Measurements from ENCODE around the gene IFT20.
"Not testable (repeated sequence)": the region's sequence is repeated elsewhere in the genome, so short reads cannot be mapped to it uniquely, and the experiment has no call there.

The IFT20 gene

GRCh38 chr17:28363776-28364650 is 28.7 kb upstream of the IFT20 start:
- DNase-seq, result no peak

- no peak for DNase-seq
These were observed 27.9 kb upstream of the IFT20 start for GRCh38 chr17:28363186-28363585.

- DNase-seq, result no peak
These were observed 22.6 kb upstream of the IFT20 start for GRCh38 chr17:28357901-28358197.

DNA sequence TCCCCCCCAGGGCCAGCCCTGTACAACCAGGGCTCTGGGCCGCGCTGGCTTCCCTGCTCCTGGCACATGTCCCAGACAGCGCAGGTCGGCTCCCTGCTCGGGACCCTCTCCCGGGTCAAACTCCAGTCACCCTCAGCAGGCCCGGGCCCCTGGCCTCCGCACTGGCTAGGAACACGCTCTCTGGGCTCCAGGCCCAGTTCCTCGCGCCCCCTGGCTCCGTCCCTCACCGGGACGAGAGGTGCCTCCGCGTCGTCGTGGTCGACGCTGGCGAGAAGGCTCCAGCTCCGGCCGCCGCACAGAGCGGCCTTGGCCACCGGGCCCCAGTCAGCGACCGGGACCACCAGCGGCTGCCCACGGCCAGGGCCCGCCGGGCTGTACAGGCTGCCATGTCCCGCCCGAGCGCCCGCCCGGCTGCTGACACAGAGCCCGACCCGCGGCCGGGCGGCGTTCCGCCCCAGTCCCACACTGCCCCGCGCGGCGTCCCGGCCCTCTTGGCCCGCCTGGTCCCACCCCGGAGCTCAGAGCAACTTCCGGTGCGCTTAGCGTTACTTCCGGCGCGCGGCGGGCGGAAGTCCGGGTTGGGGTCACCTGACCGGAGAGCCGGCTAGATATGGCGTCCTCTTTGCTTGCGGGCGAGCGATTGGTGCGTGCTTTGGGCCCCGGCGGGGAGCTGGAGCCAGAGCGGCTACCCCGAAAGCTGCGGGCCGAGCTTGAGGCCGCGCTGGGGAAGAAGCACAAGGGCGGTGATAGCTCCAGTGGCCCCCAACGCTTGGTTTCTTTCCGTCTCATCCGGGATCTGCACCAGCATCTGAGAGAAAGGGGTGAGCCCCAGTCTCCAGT is 22.0 kb upstream of the IFT20 start, which contains the start of gene POLDIP2:
Gene POLDIP2, minus strand, starts transcription at position 467 of the 840 bp plus-strand sequence. Its CDS starts 79 bp downstream, at position 388.
- DNase-seq, result peak; percentile 80

DNA sequence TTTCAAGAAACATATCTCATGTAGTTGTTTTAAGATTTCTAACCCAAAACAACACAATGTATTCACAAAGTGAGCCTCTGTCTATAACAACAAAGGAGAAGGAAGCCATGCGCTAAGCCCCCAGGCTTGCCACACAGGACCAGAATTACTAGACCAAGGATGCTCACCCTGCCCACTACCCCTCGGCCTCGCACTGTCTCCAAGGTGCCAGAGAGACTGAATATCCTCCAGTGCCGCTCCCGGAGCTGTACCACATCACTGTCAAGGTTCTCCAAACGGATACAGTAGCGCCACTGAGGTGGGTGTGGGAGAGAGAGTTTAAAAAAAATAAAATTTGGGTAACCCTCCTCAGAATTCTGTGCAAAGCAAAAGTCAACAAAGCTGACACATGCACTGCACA is 15.0 kb upstream of the IFT20 start:
- DNase-seq, result no peak

DNA sequence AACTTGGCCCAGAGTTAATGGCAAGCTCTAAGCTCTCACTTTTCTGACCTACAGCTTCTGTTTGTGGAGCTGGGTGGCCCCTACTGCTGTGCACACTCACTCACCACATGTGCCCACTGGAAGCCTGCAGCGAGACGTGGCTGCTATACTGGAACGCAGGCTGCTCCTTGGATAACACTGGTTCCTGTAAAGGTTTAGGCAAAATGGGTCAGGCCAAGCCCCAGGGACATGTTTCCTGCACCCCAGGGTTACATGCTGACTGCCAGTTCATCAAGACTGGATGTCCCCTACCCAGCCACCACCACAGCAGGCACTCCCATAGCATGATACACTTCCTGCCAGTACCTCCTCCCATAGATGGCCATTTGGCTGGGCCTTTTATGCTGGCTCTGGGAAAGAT is 13.7 kb upstream of the IFT20 start:
- DNase-seq, result no peak

DNA sequence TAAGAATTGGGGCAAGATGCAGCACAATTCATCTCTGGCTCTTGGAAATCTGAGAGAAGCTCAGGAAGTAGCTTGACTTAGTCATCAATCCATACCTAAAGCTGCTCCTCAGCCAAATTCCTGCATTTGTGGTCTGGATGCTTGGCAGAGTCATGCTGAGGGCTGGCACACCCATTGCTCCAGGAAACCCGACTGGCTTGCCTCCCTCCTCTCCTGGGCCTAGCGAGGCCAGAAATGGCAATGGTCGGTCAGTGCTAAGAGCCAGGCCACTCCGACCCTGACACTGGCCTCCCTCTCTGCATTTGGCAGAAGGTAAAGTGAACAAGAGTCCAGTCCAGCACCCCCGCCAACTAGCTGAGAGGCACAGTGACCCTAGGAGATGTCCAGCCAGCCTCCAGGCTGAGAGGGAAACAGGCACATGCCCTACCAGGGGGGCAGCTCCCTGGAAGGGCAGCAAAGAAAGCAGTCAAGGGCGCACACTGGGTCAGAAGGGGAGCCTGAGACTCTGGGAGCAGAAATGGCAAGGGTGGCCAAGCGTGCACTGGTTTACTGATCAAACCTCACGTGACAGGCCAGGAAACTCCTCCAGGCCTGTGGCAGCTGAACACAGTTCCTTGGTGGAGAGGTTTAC is 12.1 kb upstream of the IFT20 start:
- no peak for DNase-seq

- no peak for DNase-seq
These were observed 11.5 kb upstream of the IFT20 start for GRCh38 chr17:28346746-28347246.

GRCh38 chr17:28346199-28346580 is 10.9 kb upstream of the IFT20 start:
- no peak for DNase-seq

- no peak for DNase-seq
These were observed 10.3 kb upstream of the IFT20 start for GRCh38 chr17:28345419-28346198.

- DNase-seq, result no peak
These were observed 9.2 kb upstream of the IFT20 start for GRCh38 chr17:28344435-28344901.

GRCh38 chr17:28344011-28344410 is 8.7 kb upstream of the IFT20 start:
- DNase-seq, result no peak

GRCh38 chr17:28343491-28343932 is 8.2 kb upstream of the IFT20 start:
- DNase-seq, result no peak

DNA sequence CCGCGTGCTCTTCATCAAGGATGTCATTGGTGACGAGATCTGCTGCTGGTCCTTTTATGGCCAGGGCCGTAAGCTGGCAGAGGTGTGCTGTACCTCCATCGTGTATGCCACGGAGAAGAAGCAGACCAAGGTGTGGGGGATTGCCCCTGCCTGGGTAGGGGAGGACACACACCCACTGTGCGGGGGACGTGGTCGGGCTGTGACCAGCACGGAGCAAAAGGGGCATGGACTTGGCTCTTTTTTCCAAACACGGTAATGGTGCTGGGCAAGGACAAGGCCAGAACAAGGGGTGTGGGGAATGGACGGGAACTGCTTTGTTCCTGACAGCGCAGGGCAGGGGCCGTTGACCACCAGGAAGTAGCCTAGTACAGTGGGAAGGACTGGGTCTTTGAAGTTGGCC is 7.0 kb upstream of the IFT20 start:
- DNase-seq, result no peak

- DNase-seq, result no peak
These were observed 6.2 kb upstream of the IFT20 start for GRCh38 chr17:28341516-28341915.

GRCh38 chr17:28340374-28340773 is 5.1 kb upstream of the IFT20 start:
- DNase-seq, result no peak

DNA sequence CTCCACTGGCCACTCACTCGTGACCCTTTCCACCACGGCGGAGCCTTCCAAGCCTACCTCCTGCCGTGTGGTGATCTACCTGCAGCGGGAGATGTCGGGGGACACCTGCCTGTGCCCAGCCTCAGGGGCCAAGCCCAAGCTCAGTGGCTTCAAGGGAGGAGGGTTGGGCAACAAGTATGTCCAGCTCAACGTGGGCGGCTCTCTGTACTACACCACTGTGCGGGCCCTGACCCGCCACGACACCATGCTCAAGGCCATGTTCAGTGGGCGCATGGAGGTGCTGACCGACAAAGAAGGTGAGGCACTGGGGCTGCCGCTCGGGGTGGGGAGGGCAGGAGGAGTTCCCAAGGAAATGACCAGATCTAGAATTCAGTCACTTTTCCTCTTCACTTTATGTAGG is 4.2 kb upstream of the IFT20 start:
- DNase-seq, result no peak

GRCh38 chr17:28338769-28339212 is 3.5 kb upstream of the IFT20 start:
- DNase-seq, result not testable (repeated sequence)

- no peak for DNase-seq
These were observed 2.9 kb upstream of the IFT20 start for GRCh38 chr17:28338056-28338768.

GRCh38 chr17:28335959-28336871 is 943 bp upstream of the IFT20 start:
- peak; percentile 57 for DNase-seq

Data from NCI-H2227 treated with DMSO at 0.1 percent for 48 hours (cell line).